IMR-90 (cell line): ENCODE data around the gene KCNMA1. TPM values are rescaled to one million over a fixed set of nuclear protein-coding genes. Genes with fewer than 3 reads are reported as not detected.
A peak's percentile ranks its signal among the peaks of the same experiment; 100 is the strongest.

Experiments used
- ATAC-seq: fragments of 200-7000 bp; cut with Tn5 transposase; 2 replicates; pipeline ENCODE4 v1.9.1; 2020; ENCODE audit warnings: low read depth, mild to moderate bottlenecking, moderate library complexity
- BruUV-seq: library from RNA; stranded (reverse); fragments of 400-500 nt; replicated peaks from 2 replicates; lab custom pipeline; 2021; lab: Mats Ljungman, UMichigan
- CTCF ChIA-PET: fragments of 300-600 bp; formaldehyde crosslinking; extraction: SDS; loops from one replicate; lab custom pipeline; 2021; ENCODE audit warnings: antibody characterized with exemption; lab: Yijun Ruan, JAX
- POLR2A ChIA-PET: fragments of 300-600 bp; sonication (Branson Sonifier 250); formaldehyde crosslinking; loops from one replicate; lab custom pipeline; 2022; ENCODE audit warnings: antibody characterized with exemption; ENCODE audit not compliant: unreplicated experiment; lab: Charles Lee
- DNase-seq: peaks from one replicate; pipeline ENCODE4 v3.0.0; 2013
- H2AFZ ChIP-seq: replicated peaks from 2 replicates; pipeline ENCODE3; 2013; ENCODE audit warnings: low read length, mild to moderate bottlenecking; ENCODE audit not compliant: poor library complexity
- H2AK5ac ChIP-seq: 2 replicates; pipeline ENCODE4 v1.6.1; 2013; ENCODE audit warnings: low read depth, low read length, inconsistent platforms
- H2AK9ac ChIP-seq: replicated peaks from 2 replicates; pipeline ENCODE3; 2013; ENCODE audit warnings: mild to moderate bottlenecking, low read depth, low read length, moderate library complexity; ENCODE audit not compliant: poor library complexity
- H2BK120ac ChIP-seq: 2 replicates; pipeline ENCODE4 v1.6.1; 2013; ENCODE audit warnings: low read depth, low read length, inconsistent platforms
- H2BK15ac ChIP-seq: 3 replicates; pipeline ENCODE4 v1.6.1; 2013; ENCODE audit warnings: low read depth, low read length, inconsistent platforms
- H2BK20ac ChIP-seq: 2 replicates; pipeline ENCODE4 v1.6.1; 2013; ENCODE audit warnings: low read depth, mild to moderate bottlenecking, inconsistent platforms, low read length, moderate library complexity
- H2BK5ac ChIP-seq: 2 replicates; pipeline ENCODE4 v1.6.1; 2013; ENCODE audit warnings: mild to moderate bottlenecking, low read depth, low read length, inconsistent platforms; ENCODE audit not compliant: poor library complexity, severe bottlenecking
- H3K14ac ChIP-seq: replicated peaks from 2 replicates; pipeline ENCODE4 v1.6.1; 2013; ENCODE audit warnings: low read depth, low read length, inconsistent platforms
- H3K18ac ChIP-seq: 2 replicates; pipeline ENCODE4 v1.6.1; 2013; ENCODE audit warnings: low read depth, low read length, control low read depth
- H3K23ac ChIP-seq: 2 replicates; pipeline ENCODE4 v1.6.1; 2013; ENCODE audit warnings: low read depth, low read length, inconsistent platforms
- H3K27ac ChIP-seq: 2 replicates; pipeline ENCODE4 v1.5.1; 2013; ENCODE audit warnings: mild to moderate bottlenecking, control low read depth, low read length; ENCODE audit not compliant: insufficient read depth
- H3K27me3 ChIP-seq: 2 replicates; pipeline ENCODE4 v1.6.1; 2013; ENCODE audit warnings: low read length; ENCODE audit not compliant: control insufficient read depth, insufficient read depth
- H3K36me3 ChIP-seq: 2 replicates; pipeline ENCODE4 v1.6.1; 2013; ENCODE audit warnings: low read length, mixed read lengths; ENCODE audit not compliant: control insufficient read depth, insufficient read depth
- H3K4ac ChIP-seq: 2 replicates; pipeline ENCODE4 v1.6.1; 2013; ENCODE audit warnings: low read depth, low read length, inconsistent platforms
- H3K4me1 ChIP-seq: 2 replicates; pipeline ENCODE4 v1.6.1; 2013; ENCODE audit warnings: low read length, mixed read lengths; ENCODE audit not compliant: control insufficient read depth, insufficient read depth
- H3K4me2 ChIP-seq: 2 replicates; pipeline ENCODE4 v1.6.1; 2013; ENCODE audit warnings: low read depth, mild to moderate bottlenecking, control low read depth, low read length, moderate library complexity
- H3K4me3 ChIP-seq: 2 replicates; pipeline ENCODE4 v1.5.1; 2013; ENCODE audit warnings: low read depth, mild to moderate bottlenecking, control low read depth, low read length, moderate library complexity; ENCODE audit not compliant: insufficient read depth
- H3K56ac ChIP-seq: 2 replicates; pipeline ENCODE4 v1.6.1; 2013; ENCODE audit warnings: low read length, inconsistent platforms; ENCODE audit not compliant: insufficient read depth; ENCODE audit errors: extremely low read depth
- H3K79me1 ChIP-seq, 2 experiments: 2 replicates each; pipeline ENCODE4 v1.6.1; 2013; ENCODE audit warnings: low read length in 2 of 2, inconsistent platforms in 1 of 2, low read depth in 1 of 2
- H3K9ac ChIP-seq: 2 replicates; pipeline ENCODE4 v1.6.1; 2013; ENCODE audit warnings: low read depth, low read length, control low read depth
- H3K9me1 ChIP-seq: 2 replicates; pipeline ENCODE4 v1.6.1; 2013; ENCODE audit warnings: low read length, inconsistent platforms; ENCODE audit not compliant: insufficient read depth
- H3K9me3 ChIP-seq: 2 replicates; pipeline ENCODE4 v1.6.1; 2013; ENCODE audit warnings: low read length; ENCODE audit not compliant: control insufficient read depth, insufficient read depth
- H4K20me1 ChIP-seq: 2 replicates; pipeline ENCODE4 v1.6.1; 2013; ENCODE audit warnings: low read length, inconsistent platforms; ENCODE audit not compliant: insufficient read depth
- H4K5ac ChIP-seq: 2 replicates; pipeline ENCODE4 v1.6.1; 2013; ENCODE audit warnings: mild to moderate bottlenecking, low read depth, low read length, control low read depth
- H4K8ac ChIP-seq, 2 experiments: 2 replicates each; pipeline ENCODE4 v1.6.1; 2013; ENCODE audit warnings: low read depth in 2 of 2, low read length in 2 of 2, control low read depth in 1 of 2, inconsistent platforms in 1 of 2
- H4K91ac ChIP-seq: 2 replicates; pipeline ENCODE4 v1.6.1; 2013; ENCODE audit warnings: low read depth, low read length, inconsistent platforms; ENCODE audit not compliant: insufficient read depth
- BHLHE40 ChIP-seq: fragments of 150-350 bp; IDR thresholded peaks from 2 replicates; pipeline ENCODE4 v1.6.1; 2016; ENCODE audit warnings: mild to moderate bottlenecking, low read depth, low read length
- CTCF ChIP-seq: conservative IDR thresholded peaks from 2 replicates; pipeline ENCODE4 v1.5.1; 2012; ENCODE audit warnings: mild to moderate bottlenecking, low read depth, low read length, improper control_type of control experiment
- FOS ChIP-seq: fragments of 150-350 bp; IDR thresholded peaks from 2 replicates; pipeline ENCODE4 v1.6.1; 2016; ENCODE audit warnings: low read depth, low read length
- MAFK ChIP-seq: IDR thresholded peaks from 2 replicates; pipeline ENCODE4 v1.6.1; 2012; ENCODE audit warnings: low read depth, low read length, improper control_type of control experiment
- MXI1 ChIP-seq: IDR thresholded peaks from 2 replicates; pipeline ENCODE4 v1.6.1; 2012; ENCODE audit warnings: low read depth, mild to moderate bottlenecking, low read length, moderate library complexity, borderline replicate concordance
- NFE2L2 ChIP-seq: fragments of 150-350 bp; IDR thresholded peaks from 2 replicates; pipeline ENCODE4 v1.6.1; 2016; ENCODE audit warnings: low read depth, mild to moderate bottlenecking, low read length
- POLR2A ChIP-seq: IDR thresholded peaks from 2 replicates; pipeline ENCODE4 v1.6.1; 2012; ENCODE audit warnings: mild to moderate bottlenecking, low read depth, low read length
- RAD21 ChIP-seq: IDR thresholded peaks from 2 replicates; pipeline ENCODE4 v1.6.1; 2012; ENCODE audit warnings: low read length, improper control_type of control experiment
- RFX5 ChIP-seq: IDR thresholded peaks from 2 replicates; pipeline ENCODE4 v1.8.0; 2012; ENCODE audit warnings: low read depth, mild to moderate bottlenecking, low read length, moderate library complexity
- SMC3 ChIP-seq: fragments of 150-350 bp; IDR thresholded peaks from 2 replicates; pipeline ENCODE4 v1.6.1; 2016; ENCODE audit warnings: low read depth, mild to moderate bottlenecking, antibody characterized with exemption, low read length, moderate library complexity
- WGBS, 2 experiments: methylation state at CpG; one replicate each; pipeline versions ENCODE4 v1.1.5 to v1.1.7; 2013; ENCODE audit warnings: missing lambda C conversion rate in 2 of 2; ENCODE audit not compliant: insufficient read length in 1 of 2; ENCODE audit errors: extremely low coverage in 2 of 2; 5-methylcytosine and 5-hydroxymethylcytosine counted together
- dilution Hi-C: fragments of 300-500 bp; cut with HindIII; formaldehyde crosslinking; loops from one replicate; pipeline ENCODE4 v1.14.3; 2018; ENCODE audit warnings: low sequenced_read_pairs; ENCODE audit not compliant: unreplicated experiment
- in situ Hi-C: fragments of 300-500 bp; cut with MboI; formaldehyde crosslinking; loops from 3 replicates; pipeline ENCODE4 v1.14.3; 2019; ENCODE audit warnings: low sequenced_read_pairs, inconsistent platforms, mixed read lengths
- intact Hi-C: fragments of 100-400 bp; cut with micrococcal nuclease; formaldehyde crosslinking; loops from 2 replicates; pipeline ENCODE4 v1.10.0; 2022
- polyA plus RNA-seq, 3 experiments: library from polyadenylated mRNA; depleted of rRNA; stranded (reverse); fragments of >200 nt; gene quantifications; 2 replicates each; pipeline ENCODE4 v1.2.3, GENCODE V29; 2012; ENCODE audit warnings: low replicate concordance in 1 of 3
- total RNA-seq: library from RNA; depleted of rRNA; stranded (reverse); fragments of >200 nt; gene quantifications from 2 replicates; pipeline ENCODE4 v1.2.3, GENCODE V29; 2012

The KCNMA1 gene
- total and polyA plus RNA-seq, 2 of the 4 experiments (the other 2 are of a cell fraction) = 25.6 to 29.6 TPM

GRCh38 chr10:77006836-77007511 is 630.6 kb downstream of the KCNMA1 start:
- no peak overlapping the region for H2BK120ac ChIP-seq
- no peak overlapping the region for H4K5ac ChIP-seq
- H2BK5ac ChIP-seq = no peak overlapping the region
- H2AK9ac ChIP-seq = no peak overlapping the region
- no peaks in the 10 kb centered on the region for H3K79me1 ChIP-seq
- BruUV-seq = no TSS peak
- no peak overlapping the region for H3K4me3 ChIP-seq
- H2BK20ac ChIP-seq = no peak overlapping the region
- dilution Hi-C loops (no loop called here), in situ Hi-C loops (no loop called here), intact Hi-C loops (loop anchor here (5.0 kb wide), 1 partner anchor 1605 kb away; the partner anchor contains the start of gene ZNF503)
- POLR2A ChIA-PET = no interaction called here
- no peaks in the 10 kb centered on the region for H3K9me1 ChIP-seq
- H3K4me1 ChIP-seq = no peaks in the 10 kb centered on the region
- no peak overlapping the region for H3K4ac ChIP-seq
- H3K4me2 ChIP-seq = no peak overlapping the region
- TF ChIP-seq RAD21 (no peak), MAFK (no peak), RFX5 (no peak), NFE2L2 (no peak), POLR2A (no peak), BHLHE40 (no peak), MXI1 (no peak), FOS (no peak), CTCF (no peak), SMC3 (no peak)
- H3K27me3 ChIP-seq = no peaks in the 10 kb centered on the region
- WGBS, 2 experiments = no CpG with 5 or more reads among the region's 2 CpGs
- H4K20me1 ChIP-seq = no peaks in the 10 kb centered on the region; the same call in 1 of the 2 replicates
- H4K91ac ChIP-seq = no peak overlapping the region
- H2AK5ac ChIP-seq = no peak overlapping the region
- peak; percentile 3 for DNase-seq
- ATAC-seq = no peak
- no peak overlapping the region for H3K14ac ChIP-seq
- H3K9me3 ChIP-seq = peaks cover 6% of the 10 kb centered on the region
- no peak overlapping the region for H3K18ac ChIP-seq
- H4K8ac ChIP-seq = no peak overlapping the region
- no peak overlapping the region for H3K9ac ChIP-seq
- CTCF ChIA-PET = interaction anchor here (0.7 kb wide), 1 partner anchor 568 kb away, joined by 3 read pairs; no protein-coding TSS in a partner anchor
- no peak overlapping the region for H3K56ac ChIP-seq
- H2BK15ac ChIP-seq = no peak overlapping the region
- no peak overlapping the region for H2AFZ ChIP-seq
- H3K23ac ChIP-seq = no peak overlapping the region
- no peak overlapping the region for H3K27ac ChIP-seq
- H3K36me3 ChIP-seq = no peaks in the 10 kb centered on the region; the same call in 1 of the 2 replicates
